PC-9 (cell line): ENCODE measurements around the gene CFAP46. TPM values are rescaled to one million over a fixed set of nuclear protein-coding genes. Genes with fewer than 3 reads are reported as not detected.
"Not testable (repeated sequence)": the region's sequence is repeated elsewhere in the genome, so short reads cannot be mapped to it uniquely, and the experiment has no call there.

Experiments used
- BruUV-seq: library from RNA; stranded (reverse); fragments of 400-500 nt; replicated peaks from 2 replicates; lab custom pipeline; 2021; lab: Mats Ljungman, UMichigan
- CTCF ChIA-PET: fragments of 300-600 bp; sonication (Branson Sonifier 250); formaldehyde crosslinking; loops from one replicate; lab custom pipeline; 2022; ENCODE audit warnings: antibody characterized with exemption; lab: Charles Lee
- POLR2A ChIA-PET: fragments of 300-600 bp; sonication (Branson Sonifier 250); formaldehyde crosslinking; loops from one replicate; lab custom pipeline; 2022; ENCODE audit warnings: antibody characterized with exemption; ENCODE audit not compliant: unreplicated experiment; lab: Charles Lee
- DNase-seq, 2 experiments: peaks; one replicate each; pipeline versions ENCODE4 v3.0.0 to v3.0.0-alpha.2; 2015 to 2022; ENCODE audit warnings: mixed read lengths in 1 of 2
- H2AFZ ChIP-seq: fragments of 200-600 bp; sonication (generic); 2 replicates; pipeline ENCODE4 v1.8.1; 2017; ENCODE audit warnings: antibody characterized with exemption
- H3F3A ChIP-seq: fragments of 200-600 bp; sonication (generic); 2 replicates; pipeline ENCODE4 v1.8.1; 2017; ENCODE audit warnings: antibody characterized with exemption, mild to moderate bottlenecking, low read depth; ENCODE audit not compliant: insufficient read depth
- H3K27ac ChIP-seq: fragments of 200-600 bp; sonication (generic); 2 replicates; pipeline ENCODE4 v1.6.1; 2016; ENCODE audit warnings: mixed run types
- H3K27me3 ChIP-seq: fragments of 200-600 bp; sonication (generic); 2 replicates; pipeline ENCODE4 v1.6.1; 2016; ENCODE audit warnings: low read depth, mixed run types; ENCODE audit not compliant: insufficient read depth
- H3K36me3 ChIP-seq: fragments of 200-600 bp; sonication (generic); 2 replicates; pipeline ENCODE4 v1.6.1; 2016; ENCODE audit warnings: low read depth, mixed run types
- H3K4me1 ChIP-seq: fragments of 200-600 bp; sonication (generic); replicated peaks from 2 replicates; pipeline ENCODE4 v1.6.1; 2016; ENCODE audit warnings: mixed run types; ENCODE audit not compliant: insufficient read depth
- H3K4me2 ChIP-seq: fragments of 200-600 bp; sonication (generic); 2 replicates; pipeline ENCODE4 v1.6.1; 2017; ENCODE audit warnings: mixed run types
- H3K4me3 ChIP-seq: fragments of 200-600 bp; sonication (generic); 2 replicates; pipeline ENCODE4 v1.6.1; 2016; ENCODE audit warnings: mixed run types
- H3K79me2 ChIP-seq: fragments of 200-600 bp; sonication (generic); 2 replicates; pipeline ENCODE4 v1.6.1; 2017; ENCODE audit warnings: low read depth, mixed run types
- H3K9me2 ChIP-seq: fragments of 200-600 bp; sonication (generic); 2 replicates; pipeline ENCODE4 v1.8.1; 2017; ENCODE audit warnings: mild to moderate bottlenecking; ENCODE audit not compliant: insufficient read depth
- H3K9me3 ChIP-seq: fragments of 200-600 bp; sonication (generic); 2 replicates; pipeline ENCODE4 v1.8.1; 2016; ENCODE audit warnings: low read depth; ENCODE audit not compliant: insufficient read depth
- H4K20me1 ChIP-seq: fragments of 200-600 bp; sonication (generic); 2 replicates; pipeline ENCODE4 v1.8.1; 2017; ENCODE audit not compliant: insufficient read depth
- CTCF ChIP-seq: fragments of 200-600 bp; sonication (generic); conservative IDR thresholded peaks from 2 replicates; pipeline ENCODE4 v1.6.1; 2017; ENCODE audit warnings: mixed run types, antibody characterized with exemption, mild to moderate bottlenecking, moderate library complexity
- EZH2 ChIP-seq: fragments of 200-600 bp; sonication (generic); IDR thresholded peaks from 2 replicates; pipeline ENCODE4 v1.8.0; 2017; ENCODE audit warnings: antibody characterized with exemption, low read depth
- intact Hi-C: fragments of 100-400 bp; cut with micrococcal nuclease; formaldehyde crosslinking; loops from one replicate; pipeline ENCODE4 v1.10.0; 2022; ENCODE audit not compliant: unreplicated experiment
- total RNA-seq: library from RNA; stranded (reverse); gene quantifications from 2 replicates; pipeline ENCODE4 v1.2.3, GENCODE V29; 2021

Gene CFAP46
- total RNA-seq, 1 experiment from 2014 or later = not detected

GRCh38 chr10:132845041-132845551 is 97.3 kb downstream of the CFAP46 start:
- Histone ChIP-seq H3K4me1 (no peaks in the 10 kb centered on the region), H3F3A (no peaks in the 10 kb centered on the region), H3K27ac (no peak overlapping the region), H2AFZ (no peak overlapping the region), H4K20me1 (no peaks in the 10 kb centered on the region), H3K4me3 (no peak overlapping the region), H3K4me2 (no peak overlapping the region), H3K9me3 (0 out of 2 replicates have a peak, but pooled peaks cover 4% of the 10 kb centered on the region), H3K79me2 (no peaks in the 10 kb centered on the region), H3K36me3 (no peaks in the 10 kb centered on the region), H3K9me2 (no peaks in the 10 kb centered on the region), H3K27me3 (peaks cover 76% of the 10 kb centered on the region)
- POLR2A ChIA-PET = no interaction called here
- TF ChIP-seq EZH2 (no peak), CTCF (no peak)
- CTCF ChIA-PET = no interaction called here
- DNase-seq = no peak
- intact Hi-C loops = no loop called here
- BruUV-seq = no TSS peak

- POLR2A ChIA-PET = no interaction called here
- CTCF ChIA-PET = no interaction called here
- BruUV-seq = no TSS peak
These were observed 98.1 kb downstream of the CFAP46 start for GRCh38 chr10:132844069-132844809.

GRCh38 chr10:132843276-132843675 is 99.1 kb downstream of the CFAP46 start:
- H3K4me1 ChIP-seq, H4K20me1 ChIP-seq, H3K9me3 ChIP-seq, H3K27ac ChIP-seq, H3F3A ChIP-seq, POLR2A ChIA-PET, H3K79me2 ChIP-seq, H3K4me3 ChIP-seq, H3K4me2 ChIP-seq, H2AFZ ChIP-seq, intact Hi-C loops, DNase-seq, CTCF ChIA-PET, BruUV-seq, H3K36me3 ChIP-seq, H3K9me2 ChIP-seq: not testable (repeated sequence)
- H3K27me3 ChIP-seq = peaks cover 64% of the 10 kb centered on the region

More at GRCh38 chr10:132844069-132844809, 98.1 kb downstream of the CFAP46 start:
- Histone ChIP-seq H4K20me1 (no peaks in the 10 kb centered on the region), H3K4me2 (no peak overlapping the region), H3K36me3 (no peaks in the 10 kb centered on the region), H3K27ac (no peak overlapping the region), H3K27me3 (peaks cover 73% of the 10 kb centered on the region), H3K79me2 (no peaks in the 10 kb centered on the region), H2AFZ (no peak overlapping the region), H3K4me1 (no peaks in the 10 kb centered on the region), H3K9me2 (no peaks in the 10 kb centered on the region), H3F3A (no peaks in the 10 kb centered on the region), H3K9me3 (0 out of 2 replicates have a peak, but pooled peaks cover 4% of the 10 kb centered on the region), H3K4me3 (no peak overlapping the region)
- TF ChIP-seq EZH2 (no peak), CTCF (no peak)
- no peak for DNase-seq
- intact Hi-C loops = no loop called here
